ENCODE results near the gene OSBP2. TPM values are rescaled to one million over a fixed set of nuclear protein-coding genes. Genes with fewer than 3 reads are reported as not detected.

The OSBP2 gene
- total and polyA plus RNA-seq, 2 of the 13 experiments (the other 11 are each of a cell fraction or from before 2014, with no cell fraction given): 5.0 to 7.7 TPM

DNA sequence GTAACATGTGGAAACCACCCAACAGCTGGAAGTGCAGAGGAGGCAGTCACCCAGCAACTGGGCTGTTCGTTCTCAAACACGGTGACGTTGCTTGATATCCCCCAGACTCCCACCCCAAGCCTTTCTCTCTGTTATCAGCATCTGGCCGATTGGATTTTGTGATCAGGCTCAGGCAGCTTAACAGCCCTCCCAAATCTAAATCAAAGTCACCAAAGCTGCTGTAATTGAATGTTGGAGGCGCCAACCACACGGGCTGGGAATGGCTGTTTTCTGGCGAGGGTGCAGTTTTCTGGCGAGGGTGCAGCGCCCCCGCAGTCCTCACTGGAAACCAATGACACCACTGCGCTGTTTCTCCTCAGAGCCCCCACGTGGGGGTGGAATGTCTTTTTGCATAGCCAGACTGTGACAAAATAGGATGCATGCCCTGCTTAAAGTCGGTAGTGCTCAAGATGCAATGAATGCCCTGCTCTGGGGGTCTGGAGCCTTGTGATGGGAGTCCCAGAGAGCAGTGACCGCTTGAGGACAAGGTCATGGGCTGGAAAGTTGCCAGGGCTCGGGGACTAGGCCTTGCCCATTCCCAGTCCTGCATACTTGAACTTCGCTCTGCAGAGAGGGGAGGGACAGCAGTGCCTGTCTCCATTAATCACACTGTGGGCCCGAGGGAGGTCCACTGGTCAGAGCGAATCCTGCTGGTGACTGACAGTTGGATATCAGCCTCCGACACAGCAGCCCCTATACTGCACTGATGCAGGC, 168.6 kb downstream of the OSBP2 start (continued):
- no peak for TF ChIP-seq FOXO1 (CRISPR knock-in tag; IDR thresholded peaks at IDR 0.05)
- TF ChIP-seq KAT8 (CRISPR knock-in tag; IDR thresholded peaks at IDR 0.05): peak; percentile 44; the same call in 1 of the 2 replicates
- no peak for TF ChIP-seq SUZ12 (IDR thresholded peaks at IDR 0.05; ENCODE audit: low read depth, low read length)
- TF ChIP-seq FOSL2 (CRISPR knock-in tag; IDR thresholded peaks at IDR 0.05): peak; percentile 38; the same call in 1 of the 2 replicates
- TF ChIP-seq ZFYVE20 (CRISPR knock-in tag; IDR thresholded peaks at IDR 0.05; ENCODE audit: borderline replicate concordance, low read depth): no peak
- no peak for TF ChIP-seq ZNF432 (CRISPR knock-in tag; IDR thresholded peaks at IDR 0.05; ENCODE audit: borderline replicate concordance)
- 0 out of 2 replicates have a peak, but pooled peaks have one; percentile 21 for TF ChIP-seq NR2C2 (CRISPR knock-in tag; IDR thresholded peaks at IDR 0.05; ENCODE audit: borderline replicate concordance)
- no peak for TF ChIP-seq KLF15 (CRISPR knock-in tag; IDR thresholded peaks at IDR 0.05; ENCODE audit: borderline replicate concordance)
- no peak for TF ChIP-seq ZHX2 (IDR thresholded peaks at IDR 0.05; ENCODE audit: low read depth)
- no peak for TF ChIP-seq ZHX2 (CRISPR knock-in tag; IDR thresholded peaks at IDR 0.05; ENCODE audit: borderline replicate concordance)
- TF ChIP-seq, protein P1, sequence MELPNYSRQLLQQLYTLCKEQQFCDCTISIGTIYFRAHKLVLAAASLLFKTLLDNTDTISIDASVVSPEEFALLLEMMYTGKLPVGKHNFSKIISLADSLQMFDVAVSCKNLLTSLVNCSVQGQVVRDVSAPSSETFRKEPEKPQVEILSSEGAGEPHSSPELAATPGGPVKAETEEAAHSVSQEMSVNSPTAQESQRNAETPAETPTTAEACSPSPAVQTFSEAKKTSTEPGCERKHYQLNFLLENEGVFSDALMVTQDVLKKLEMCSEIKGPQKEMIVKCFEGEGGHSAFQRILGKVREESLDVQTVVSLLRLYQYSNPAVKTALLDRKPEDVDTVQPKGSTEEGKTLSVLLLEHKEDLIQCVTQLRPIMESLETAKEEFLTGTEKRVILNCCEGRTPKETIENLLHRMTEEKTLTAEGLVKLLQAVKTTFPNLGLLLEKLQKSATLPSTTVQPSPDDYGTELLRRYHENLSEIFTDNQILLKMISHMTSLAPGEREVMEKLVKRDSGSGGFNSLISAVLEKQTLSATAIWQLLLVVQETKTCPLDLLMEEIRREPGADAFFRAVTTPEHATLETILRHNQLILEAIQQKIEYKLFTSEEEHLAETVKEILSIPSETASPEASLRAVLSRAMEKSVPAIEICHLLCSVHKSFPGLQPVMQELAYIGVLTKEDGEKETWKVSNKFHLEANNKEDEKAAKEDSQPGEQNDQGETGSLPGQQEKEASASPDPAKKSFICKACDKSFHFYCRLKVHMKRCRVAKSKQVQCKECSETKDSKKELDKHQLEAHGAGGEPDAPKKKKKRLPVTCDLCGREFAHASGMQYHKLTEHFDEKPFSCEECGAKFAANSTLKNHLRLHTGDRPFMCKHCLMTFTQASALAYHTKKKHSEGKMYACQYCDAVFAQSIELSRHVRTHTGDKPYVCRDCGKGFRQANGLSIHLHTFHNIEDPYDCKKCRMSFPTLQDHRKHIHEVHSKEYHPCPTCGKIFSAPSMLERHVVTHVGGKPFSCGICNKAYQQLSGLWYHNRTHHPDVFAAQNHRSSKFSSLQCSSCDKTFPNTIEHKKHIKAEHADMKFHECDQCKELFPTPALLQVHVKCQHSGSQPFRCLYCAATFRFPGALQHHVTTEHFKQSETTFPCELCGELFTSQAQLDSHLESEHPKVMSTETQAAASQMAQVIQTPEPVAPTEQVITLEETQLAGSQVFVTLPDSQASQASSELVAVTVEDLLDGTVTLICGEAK (IDR thresholded peaks at IDR 0.05): no peak
- TF ChIP-seq, protein P1 (CRISPR knock-in tag; IDR thresholded peaks at IDR 0.05): no peak
- no peak for TF ChIP-seq TAF15 (IDR thresholded peaks at IDR 0.05; ENCODE audit: low read depth, low read length, poor library complexity, severe bottlenecking)
- no peak for TF ChIP-seq ADNP (CRISPR knock-in tag; IDR thresholded peaks at IDR 0.05)
- TF ChIP-seq ZFX (CRISPR knock-in tag; IDR thresholded peaks at IDR 0.05; ENCODE audit: low read depth): peak; percentile 90
